ENCODE measurements around the gene NME7. TPM values are rescaled to one million over a fixed set of nuclear protein-coding genes. Genes with fewer than 3 reads are reported as not detected.

The NME7 gene
- total RNA-seq, 1 experiment from 2014 or later, result 21.8 TPM

DNA sequence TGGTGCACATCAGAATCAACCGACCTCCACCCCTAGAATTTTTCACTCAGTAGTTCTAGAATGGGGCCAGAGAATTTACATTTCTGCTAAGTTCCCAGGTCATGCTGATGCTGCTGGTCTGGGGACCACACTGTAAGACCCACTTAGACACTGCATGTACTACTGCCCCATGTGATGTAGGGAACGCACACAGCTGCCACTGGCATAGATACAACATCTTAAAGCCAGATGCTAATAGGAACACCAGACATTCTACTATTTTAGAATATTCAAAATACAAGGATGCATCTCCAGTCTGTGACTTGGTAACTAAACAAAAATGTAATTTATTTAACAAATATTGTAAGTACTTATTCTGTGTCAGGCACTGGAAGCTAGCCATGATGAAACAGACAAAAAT, 275.2 kb downstream of the NME7 start (continued):
- TF ChIP-seq, protein P1, sequence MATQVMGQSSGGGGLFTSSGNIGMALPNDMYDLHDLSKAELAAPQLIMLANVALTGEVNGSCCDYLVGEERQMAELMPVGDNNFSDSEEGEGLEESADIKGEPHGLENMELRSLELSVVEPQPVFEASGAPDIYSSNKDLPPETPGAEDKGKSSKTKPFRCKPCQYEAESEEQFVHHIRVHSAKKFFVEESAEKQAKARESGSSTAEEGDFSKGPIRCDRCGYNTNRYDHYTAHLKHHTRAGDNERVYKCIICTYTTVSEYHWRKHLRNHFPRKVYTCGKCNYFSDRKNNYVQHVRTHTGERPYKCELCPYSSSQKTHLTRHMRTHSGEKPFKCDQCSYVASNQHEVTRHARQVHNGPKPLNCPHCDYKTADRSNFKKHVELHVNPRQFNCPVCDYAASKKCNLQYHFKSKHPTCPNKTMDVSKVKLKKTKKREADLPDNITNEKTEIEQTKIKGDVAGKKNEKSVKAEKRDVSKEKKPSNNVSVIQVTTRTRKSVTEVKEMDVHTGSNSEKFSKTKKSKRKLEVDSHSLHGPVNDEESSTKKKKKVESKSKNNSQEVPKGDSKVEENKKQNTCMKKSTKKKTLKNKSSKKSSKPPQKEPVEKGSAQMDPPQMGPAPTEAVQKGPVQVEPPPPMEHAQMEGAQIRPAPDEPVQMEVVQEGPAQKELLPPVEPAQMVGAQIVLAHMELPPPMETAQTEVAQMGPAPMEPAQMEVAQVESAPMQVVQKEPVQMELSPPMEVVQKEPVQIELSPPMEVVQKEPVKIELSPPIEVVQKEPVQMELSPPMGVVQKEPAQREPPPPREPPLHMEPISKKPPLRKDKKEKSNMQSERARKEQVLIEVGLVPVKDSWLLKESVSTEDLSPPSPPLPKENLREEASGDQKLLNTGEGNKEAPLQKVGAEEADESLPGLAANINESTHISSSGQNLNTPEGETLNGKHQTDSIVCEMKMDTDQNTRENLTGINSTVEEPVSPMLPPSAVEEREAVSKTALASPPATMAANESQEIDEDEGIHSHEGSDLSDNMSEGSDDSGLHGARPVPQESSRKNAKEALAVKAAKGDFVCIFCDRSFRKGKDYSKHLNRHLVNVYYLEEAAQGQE (IDR thresholded peaks at IDR 0.05; ENCODE audit: low read depth), result no peak

DNA sequence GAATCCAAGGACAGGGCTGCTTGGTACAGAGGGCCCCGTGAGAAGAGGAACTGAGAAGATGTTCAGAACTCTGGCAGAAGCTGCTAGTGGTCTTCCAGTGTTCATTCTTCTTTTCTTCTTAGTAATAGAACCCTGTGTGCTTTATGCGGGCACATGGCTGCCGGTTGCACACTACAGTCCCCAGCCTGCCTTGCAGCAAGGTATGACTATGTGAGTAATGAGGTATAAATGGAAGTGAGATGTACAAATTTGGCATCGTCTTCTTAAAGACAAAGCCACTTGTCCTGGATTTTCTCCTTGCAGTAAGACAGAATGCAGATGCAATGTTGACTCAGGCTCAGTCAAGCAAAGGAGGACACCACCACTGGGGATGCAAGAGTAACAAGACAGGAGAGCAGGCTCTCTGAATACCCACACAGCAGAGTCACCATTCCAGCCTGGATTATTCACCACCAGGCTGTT, 276.1 kb downstream of the NME7 start:
- ChIA-PET POLR2A (no interaction called here), CTCF (no interaction called here), RAD21 (ENCODE audit: low non-redundant PET in 1 of 2, low total read pairs in 2 of 2, uncharacterized antibody in 2 of 2, unreplicated experiment in 2 of 2) (no interaction called here)
- no peaks in the 10 kb centered on the region for H3K9me3 ChIP-seq (ENCODE audit: control insufficient read depth in 1 of 2, insufficient read depth in 1 of 2, low read depth in 1 of 2, low read length in 2 of 2)
- no peak overlapping the region for H3K4me2 ChIP-seq (ENCODE audit: low read length)
- no peaks in the 10 kb centered on the region for H3K79me2 ChIP-seq (ENCODE audit: insufficient read depth, low read length)
- DNase-seq (ENCODE audit: low read depth, low spot score) (no peak), ATAC-seq (no peak)
- no peaks in the 10 kb centered on the region for H3K4me1 ChIP-seq (ENCODE audit: control insufficient read depth in 1 of 2, insufficient read depth in 2 of 2, low read length in 2 of 2)
- intact Hi-C loops (cut with micrococcal nuclease), result no loop called here
- TF ChIP-seq EZH2phosphoT487 (IDR thresholded peaks at IDR 0.05; ENCODE audit: borderline replicate concordance) (no peak), TCF7L2 (IDR thresholded peaks at IDR 0.05; ENCODE audit: borderline replicate concordance, extremely low read depth, insufficient read depth, insufficient read length) (no peak), EGR1 (IDR thresholded peaks at IDR 0.05; ENCODE audit: low read depth) (no peak), POLR2A (IDR thresholded peaks at IDR 0.05; ENCODE audit: borderline replicate concordance, extremely low read depth, insufficient read depth, insufficient read length) (no peak), JUND (IDR thresholded peaks at IDR 0.05) (no peak), YY1 (IDR thresholded peaks at IDR 0.05; ENCODE audit: extremely low read depth, insufficient replicate concordance, low read depth, low read length) (no peak), EZH2 (IDR thresholded peaks at IDR 0.05) (no peak)
- TF ChIP-seq, protein P2, sequence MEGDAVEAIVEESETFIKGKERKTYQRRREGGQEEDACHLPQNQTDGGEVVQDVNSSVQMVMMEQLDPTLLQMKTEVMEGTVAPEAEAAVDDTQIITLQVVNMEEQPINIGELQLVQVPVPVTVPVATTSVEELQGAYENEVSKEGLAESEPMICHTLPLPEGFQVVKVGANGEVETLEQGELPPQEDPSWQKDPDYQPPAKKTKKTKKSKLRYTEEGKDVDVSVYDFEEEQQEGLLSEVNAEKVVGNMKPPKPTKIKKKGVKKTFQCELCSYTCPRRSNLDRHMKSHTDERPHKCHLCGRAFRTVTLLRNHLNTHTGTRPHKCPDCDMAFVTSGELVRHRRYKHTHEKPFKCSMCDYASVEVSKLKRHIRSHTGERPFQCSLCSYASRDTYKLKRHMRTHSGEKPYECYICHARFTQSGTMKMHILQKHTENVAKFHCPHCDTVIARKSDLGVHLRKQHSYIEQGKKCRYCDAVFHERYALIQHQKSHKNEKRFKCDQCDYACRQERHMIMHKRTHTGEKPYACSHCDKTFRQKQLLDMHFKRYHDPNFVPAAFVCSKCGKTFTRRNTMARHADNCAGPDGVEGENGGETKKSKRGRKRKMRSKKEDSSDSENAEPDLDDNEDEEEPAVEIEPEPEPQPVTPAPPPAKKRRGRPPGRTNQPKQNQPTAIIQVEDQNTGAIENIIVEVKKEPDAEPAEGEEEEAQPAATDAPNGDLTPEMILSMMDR (IDR thresholded peaks at IDR 0.05 in 2 of 3, conservative IDR thresholded peaks at IDR 0.05 in 1 of 3; ENCODE audit: borderline replicate concordance in 1 of 3, insufficient read depth in 1 of 3, low read depth in 2 of 3, low read length in 2 of 3), result no peak
- no peaks in the 10 kb centered on the region for H3K27me3 ChIP-seq (ENCODE audit: insufficient read depth, low read length)
- no peaks in the 10 kb centered on the region for H3K9me2 ChIP-seq (ENCODE audit: insufficient read depth)
- H3K9ac ChIP-seq (ENCODE audit: low read length), result no peak overlapping the region
- no peak overlapping the region for H3K4me3 ChIP-seq (replicated peaks in 1 of 2; ENCODE audit: low read depth in 1 of 2, low read length in 2 of 2)
- no peaks in the 10 kb centered on the region for H3K36me3 ChIP-seq (ENCODE audit: control insufficient read depth in 1 of 2, insufficient read depth in 2 of 2, low read length in 2 of 2)
- no TSS peak for BruUV-seq (replicated peaks)
- no peak overlapping the region for H2AFZ ChIP-seq (ENCODE audit: low read depth, low read length, poor library complexity, severe bottlenecking)
- H4K20me1 ChIP-seq (ENCODE audit: insufficient read depth), result no peaks in the 10 kb centered on the region
- H3K27ac ChIP-seq (ENCODE audit: low read depth, low read length), result no peak overlapping the region
